ENCODE measurements around the gene ACADL.

DNA sequence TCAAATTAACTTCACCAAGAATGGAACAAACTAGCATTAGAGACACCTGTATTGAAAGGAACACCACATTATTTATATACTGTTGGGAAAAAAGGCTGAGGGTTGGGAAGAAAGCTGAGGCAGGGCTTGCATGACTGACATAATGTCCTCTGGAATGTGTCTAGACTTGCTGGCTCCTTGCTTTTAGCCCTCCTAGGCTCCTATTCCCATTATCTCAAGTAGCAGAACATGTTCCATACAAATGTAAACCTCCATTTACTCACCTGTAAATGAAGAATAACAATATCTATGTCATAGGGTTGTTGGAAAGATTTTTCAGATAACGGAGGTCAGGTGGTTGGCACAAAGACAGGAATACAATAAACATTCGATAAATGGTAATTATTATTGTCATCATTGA lies 976 bp upstream of the ACADL start:
- TF ChIP-seq, protein P1, sequence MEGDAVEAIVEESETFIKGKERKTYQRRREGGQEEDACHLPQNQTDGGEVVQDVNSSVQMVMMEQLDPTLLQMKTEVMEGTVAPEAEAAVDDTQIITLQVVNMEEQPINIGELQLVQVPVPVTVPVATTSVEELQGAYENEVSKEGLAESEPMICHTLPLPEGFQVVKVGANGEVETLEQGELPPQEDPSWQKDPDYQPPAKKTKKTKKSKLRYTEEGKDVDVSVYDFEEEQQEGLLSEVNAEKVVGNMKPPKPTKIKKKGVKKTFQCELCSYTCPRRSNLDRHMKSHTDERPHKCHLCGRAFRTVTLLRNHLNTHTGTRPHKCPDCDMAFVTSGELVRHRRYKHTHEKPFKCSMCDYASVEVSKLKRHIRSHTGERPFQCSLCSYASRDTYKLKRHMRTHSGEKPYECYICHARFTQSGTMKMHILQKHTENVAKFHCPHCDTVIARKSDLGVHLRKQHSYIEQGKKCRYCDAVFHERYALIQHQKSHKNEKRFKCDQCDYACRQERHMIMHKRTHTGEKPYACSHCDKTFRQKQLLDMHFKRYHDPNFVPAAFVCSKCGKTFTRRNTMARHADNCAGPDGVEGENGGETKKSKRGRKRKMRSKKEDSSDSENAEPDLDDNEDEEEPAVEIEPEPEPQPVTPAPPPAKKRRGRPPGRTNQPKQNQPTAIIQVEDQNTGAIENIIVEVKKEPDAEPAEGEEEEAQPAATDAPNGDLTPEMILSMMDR (IDR thresholded peaks at IDR 0.05; ENCODE audit: insufficient read depth, low read length) = no peak
- TF ChIP-seq, protein P2, sequence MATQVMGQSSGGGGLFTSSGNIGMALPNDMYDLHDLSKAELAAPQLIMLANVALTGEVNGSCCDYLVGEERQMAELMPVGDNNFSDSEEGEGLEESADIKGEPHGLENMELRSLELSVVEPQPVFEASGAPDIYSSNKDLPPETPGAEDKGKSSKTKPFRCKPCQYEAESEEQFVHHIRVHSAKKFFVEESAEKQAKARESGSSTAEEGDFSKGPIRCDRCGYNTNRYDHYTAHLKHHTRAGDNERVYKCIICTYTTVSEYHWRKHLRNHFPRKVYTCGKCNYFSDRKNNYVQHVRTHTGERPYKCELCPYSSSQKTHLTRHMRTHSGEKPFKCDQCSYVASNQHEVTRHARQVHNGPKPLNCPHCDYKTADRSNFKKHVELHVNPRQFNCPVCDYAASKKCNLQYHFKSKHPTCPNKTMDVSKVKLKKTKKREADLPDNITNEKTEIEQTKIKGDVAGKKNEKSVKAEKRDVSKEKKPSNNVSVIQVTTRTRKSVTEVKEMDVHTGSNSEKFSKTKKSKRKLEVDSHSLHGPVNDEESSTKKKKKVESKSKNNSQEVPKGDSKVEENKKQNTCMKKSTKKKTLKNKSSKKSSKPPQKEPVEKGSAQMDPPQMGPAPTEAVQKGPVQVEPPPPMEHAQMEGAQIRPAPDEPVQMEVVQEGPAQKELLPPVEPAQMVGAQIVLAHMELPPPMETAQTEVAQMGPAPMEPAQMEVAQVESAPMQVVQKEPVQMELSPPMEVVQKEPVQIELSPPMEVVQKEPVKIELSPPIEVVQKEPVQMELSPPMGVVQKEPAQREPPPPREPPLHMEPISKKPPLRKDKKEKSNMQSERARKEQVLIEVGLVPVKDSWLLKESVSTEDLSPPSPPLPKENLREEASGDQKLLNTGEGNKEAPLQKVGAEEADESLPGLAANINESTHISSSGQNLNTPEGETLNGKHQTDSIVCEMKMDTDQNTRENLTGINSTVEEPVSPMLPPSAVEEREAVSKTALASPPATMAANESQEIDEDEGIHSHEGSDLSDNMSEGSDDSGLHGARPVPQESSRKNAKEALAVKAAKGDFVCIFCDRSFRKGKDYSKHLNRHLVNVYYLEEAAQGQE (IDR thresholded peaks at IDR 0.05; ENCODE audit: insufficient replicate concordance, low read depth) = no peak

Measured in HL-60 (cell line).